A549 (cell line): ENCODE measurements around the gene BHLHE23. TPM values are rescaled to one million over a fixed set of nuclear protein-coding genes. Genes with fewer than 3 reads are reported as not detected.

ENCODE experiments used
- ATAC-seq, 2 experiments: fragments of 200-7000 bp in 1 of 2; fragments of >200 bp in 1 of 2; cut with Nextera tagmentation in 1 of 2; cut with Tn5 transposase in 1 of 2; 3 replicates each; pipeline versions ENCODE4 v1.8.0 to v1.9.1; 2018 to 2020; ENCODE audit warnings: mild to moderate bottlenecking in 1 of 2, moderate library complexity in 1 of 2
- CTCF ChIA-PET: fragments of 300-600 bp; sonication (Branson Sonifier 250); formaldehyde crosslinking; extraction: SDS; loops from one replicate; lab custom pipeline; 2021; ENCODE audit warnings: antibody characterized with exemption, inconsistent platforms; lab: Yijun Ruan, JAX
- POLR2A ChIA-PET: fragments of 350-600 bp; formaldehyde crosslinking; extraction: SDS; loops from one replicate; lab custom pipeline; 2021; ENCODE audit warnings: antibody characterized with exemption, inconsistent platforms; lab: Yijun Ruan, JAX
- DNase-seq, 2 experiments: peaks; one replicate each; pipeline versions ENCODE4 v3.0.0 to v3.0.0-alpha.2; 2011 to 2016; ENCODE audit warnings: low read depth in 1 of 2, low spot score in 1 of 2
- FAIRE-seq: peaks from 2 replicates; lab custom pipeline; 2011; peaks lifted over from hg19 to GRCh38; lab: Jason Lieb, UNC
- H3K27ac ChIP-seq, 2 experiments: fragments of >200 bp; sonication (Bioruptor Twin); formaldehyde crosslinking; 3 replicates each; pipeline ENCODE4 v1.5.1; 2016 to 2017
- H3K4me1 ChIP-seq: fragments of >200 bp; sonication (Bioruptor Twin); formaldehyde crosslinking; 3 replicates; pipeline ENCODE4 v1.6.1; 2016
- H3K4me2 ChIP-seq: fragments of >200 bp; sonication (Bioruptor Twin); formaldehyde crosslinking; 3 replicates; pipeline ENCODE4 v1.6.1; 2016
- H3K4me3 ChIP-seq: fragments of >200 bp; sonication (Bioruptor Twin); formaldehyde crosslinking; 3 replicates; pipeline ENCODE4 v1.5.1; 2016
- H3K9me3 ChIP-seq: fragments of >200 bp; sonication (Bioruptor Twin); formaldehyde crosslinking; 3 replicates; pipeline ENCODE4 v1.6.1; 2016
- CBX8 ChIP-seq: fragments of 200-600 bp; sonication (generic); IDR thresholded peaks from 2 replicates; pipeline ENCODE4 v1.6.1; 2016
- CEBPB ChIP-seq, 2 experiments: fragments of >200 bp in 1 of 2; sonication (Bioruptor Twin) in 1 of 2; formaldehyde crosslinking in 1 of 2; IDR thresholded peaks; 2 replicates each; pipeline ENCODE4 v1.6.1; 2012 to 2016
- CHD4 ChIP-seq: fragments of 200-600 bp; sonication (generic); IDR thresholded peaks from 2 replicates; pipeline ENCODE4 v1.6.1; 2016; ENCODE audit warnings: antibody characterized with exemption, mild to moderate bottlenecking, borderline replicate concordance
- CTCF ChIP-seq: fragments of >200 bp; sonication (Bioruptor Twin); formaldehyde crosslinking; IDR thresholded peaks from 3 replicates; pipeline ENCODE4 v1.5.1; 2016
- ELK1 ChIP-seq: fragments of 150-350 bp; IDR thresholded peaks from 2 replicates; pipeline ENCODE4 v1.6.1; 2014; ENCODE audit warnings: low read depth, mild to moderate bottlenecking, low read length
- EP300 ChIP-seq, 2 experiments: fragments of >200 bp; sonication (Bioruptor Twin); formaldehyde crosslinking; IDR thresholded peaks; 2 replicates in 1 of 2; 3 replicates in 1 of 2; pipeline ENCODE4 v1.6.1; 2016 to 2017
- FOSB ChIP-seq: fragments of 250-450 bp; sonication (Bioruptor Pico); IDR thresholded peaks from 2 replicates; pipeline ENCODE4 v1.5.0; 2020; ENCODE audit warnings: mild to moderate bottlenecking, moderate library complexity
- HOXB5 ChIP-seq: fragments of 250-450 bp; sonication (Bioruptor Pico); IDR thresholded peaks from 2 replicates; pipeline ENCODE4 v1.5.0; 2020; ENCODE audit warnings: mild to moderate bottlenecking, moderate library complexity
- JUNB ChIP-seq: fragments of >200 bp; sonication (Bioruptor Twin); formaldehyde crosslinking; IDR thresholded peaks from 2 replicates; pipeline ENCODE4 v1.6.1; 2016
- MAX ChIP-seq: IDR thresholded peaks from 2 replicates; pipeline ENCODE4 v1.6.1; 2012
- NFE2L2 ChIP-seq: fragments of 150-350 bp; conservative IDR thresholded peaks from 2 replicates; pipeline ENCODE4 v1.6.1; 2014; ENCODE audit warnings: low read length
- PHF8 ChIP-seq: fragments of 200-600 bp; sonication (generic); IDR thresholded peaks from 2 replicates; pipeline ENCODE4 v1.6.1; 2016; ENCODE audit warnings: low read depth, mild to moderate bottlenecking, antibody characterized with exemption, moderate library complexity, borderline replicate concordance
- POLR2AphosphoS2 ChIP-seq: conservative IDR thresholded peaks from 2 replicates; pipeline ENCODE4 v1.6.1; 2012; ENCODE audit warnings: low read length, improper control_type of control experiment, inconsistent platforms
- RCOR1 ChIP-seq: fragments of 150-350 bp; IDR thresholded peaks from 2 replicates; pipeline ENCODE4 v1.6.1; 2014; ENCODE audit warnings: antibody characterized with exemption, low read length, low read depth
- REST ChIP-seq: fragments of 200-600 bp; sonication (generic); IDR thresholded peaks from 2 replicates; pipeline ENCODE4 v1.6.1; 2016; ENCODE audit warnings: antibody characterized with exemption, mild to moderate bottlenecking, moderate library complexity
- RNF2 ChIP-seq: fragments of 200-600 bp; sonication (generic); IDR thresholded peaks from 2 replicates; pipeline ENCODE4 v1.6.1; 2016; ENCODE audit warnings: low read depth, mild to moderate bottlenecking, antibody characterized with exemption, moderate library complexity, borderline replicate concordance
- SREBF2 ChIP-seq: fragments of 450-650 bp; IDR thresholded peaks from 2 replicates; pipeline ENCODE4 v1.6.1; 2014; ENCODE audit warnings: mild to moderate bottlenecking, moderate library complexity
- TFCP2L1 ChIP-seq: fragments of 250-450 bp; sonication (Bioruptor Pico); IDR thresholded peaks from 2 replicates; pipeline ENCODE4 v1.5.0; 2021; ENCODE audit warnings: mild to moderate bottlenecking
- TP53 ChIP-seq: fragments of 250-450 bp; sonication (Bioruptor Pico); IDR thresholded peaks from 2 replicates; pipeline ENCODE4 v1.5.0; 2021; ENCODE audit warnings: mild to moderate bottlenecking, moderate library complexity
- ZSCAN20 ChIP-seq: fragments of 250-450 bp; sonication (Bioruptor Pico); IDR thresholded peaks from 2 replicates; pipeline ENCODE4 v1.8.0; 2022; ENCODE audit warnings: mild to moderate bottlenecking, moderate library complexity
- WGBS: methylation state at CpG from one replicate; pipeline ENCODE4 v1.1.6; 2017; ENCODE audit errors: missing lambda C conversion rate; 5-methylcytosine and 5-hydroxymethylcytosine counted together
- polyA plus RNA-seq, 4 experiments: library from polyadenylated mRNA; depleted of rRNA in 3 of 4; stranded (reverse); fragments of >200 nt; fragmentation: RNase III in 1 of 4; extraction: RNeasy Plus Mini Kit Qiagen cat#74134 plus additional on column Dnase treatment in 1 of 4; gene quantifications; 2 replicates in 3 of 4; 3 replicates in 1 of 4; pipeline ENCODE4 v1.2.3, GENCODE V29; 2011 to 2017

Gene BHLHE23
- polyA plus RNA-seq, 2 of the 4 experiments (the other 2 are of a cell fraction), result not detected

GRCh38 chr20:63041776-63042175 lies 35.0 kb upstream of the BHLHE23 start:
- TF ChIP-seq CBX8 (peak; percentile 66; the same call in 1 of the 2 replicates), HOXB5 (CRISPR knock-in tag) (no peak)
- DNase-seq, result no peak
- WGBS, result 39% methylated on average over 7 of the region's 7 CpGs
- H3K9me3 ChIP-seq, result no peaks in the 10 kb centered on the region
- H3K27ac ChIP-seq, result no peak overlapping the region
- H3K4me3 ChIP-seq, result no peak overlapping the region
- no peak for FAIRE-seq
- POLR2A ChIA-PET, result no interaction called here
- no peaks in the 10 kb centered on the region for H3K4me1 ChIP-seq
- CTCF ChIA-PET, result interaction anchor here (1.4 kb wide), 1 partner anchor 69 kb away, joined by 4 read pairs; no protein-coding TSS in a partner anchor
- no peak for ATAC-seq
- no peak overlapping the region for H3K4me2 ChIP-seq

- FAIRE-seq, result no peak
- Histone ChIP-seq H3K4me3 (no peak overlapping the region), H3K4me2 (peak overlapping the region; percentile 41), H3K9me3 (no peaks in the 10 kb centered on the region), H3K27ac (no peak overlapping the region), H3K4me1 (no peaks in the 10 kb centered on the region)
- ChIA-PET POLR2A (no interaction called here), CTCF (no interaction called here)
- ATAC-seq, result no peak
- TF ChIP-seq CTCF (no peak), CHD4 (no peak), NFE2L2 (no peak), CEBPB (IDR thresholded peaks at IDR 0.05) (no peak), JUNB (no peak), MAX (no peak), TFCP2L1 (no peak), FOSB (CRISPR knock-in tag) (no peak), CBX8 (no peak), RCOR1 (no peak), POLR2AphosphoS2 (no peak), ZSCAN20 (CRISPR knock-in tag) (no peak), RNF2 (no peak), PHF8 (no peak), SREBF2 (no peak), TP53 (CRISPR knock-in tag) (no peak), EP300 (IDR thresholded peaks at IDR 0.05) (no peak), REST (no peak), ELK1 (no peak)
- no peak for DNase-seq
- 32% methylated on average over 25 of the region's 26 CpGs for WGBS
These were observed 31.0 kb upstream of the BHLHE23 start for GRCh38 chr20:63037669-63038268.
